IPS-15b (cell line): ENCODE data around the gene BAZ1B.
A peak's percentile ranks its signal among the peaks of the same experiment; 100 is the strongest.
"Not testable (repeated sequence)": the region's sequence is repeated elsewhere in the genome, so short reads cannot be mapped to it uniquely, and the experiment has no call there.

ENCODE experiments used
- H3K27me3 ChIP-seq: one replicate; pipeline ENCODE4 v1.6.1; 2013; ENCODE audit warnings: low read length; ENCODE audit not compliant: control insufficient read depth, insufficient read depth
- H3K36me3 ChIP-seq: one replicate; pipeline ENCODE4 v1.6.1; 2013; ENCODE audit warnings: low read length; ENCODE audit not compliant: control insufficient read depth, insufficient read depth
- H3K4me1 ChIP-seq: one replicate; pipeline ENCODE4 v1.6.1; 2013; ENCODE audit warnings: mild to moderate bottlenecking, low read length; ENCODE audit not compliant: control insufficient read depth, insufficient read depth
- H3K4me3 ChIP-seq: one replicate; pipeline ENCODE4 v1.5.1; 2013; ENCODE audit warnings: low read depth, low read length
- H3K9ac ChIP-seq: one replicate; pipeline ENCODE4 v1.6.1; 2013; ENCODE audit warnings: low read depth, mild to moderate bottlenecking, low read length
- H3K9me3 ChIP-seq: one replicate; pipeline ENCODE4 v1.6.1; 2013; ENCODE audit warnings: mild to moderate bottlenecking, low read length; ENCODE audit not compliant: control insufficient read depth, insufficient read depth

The BAZ1B gene

DNA sequence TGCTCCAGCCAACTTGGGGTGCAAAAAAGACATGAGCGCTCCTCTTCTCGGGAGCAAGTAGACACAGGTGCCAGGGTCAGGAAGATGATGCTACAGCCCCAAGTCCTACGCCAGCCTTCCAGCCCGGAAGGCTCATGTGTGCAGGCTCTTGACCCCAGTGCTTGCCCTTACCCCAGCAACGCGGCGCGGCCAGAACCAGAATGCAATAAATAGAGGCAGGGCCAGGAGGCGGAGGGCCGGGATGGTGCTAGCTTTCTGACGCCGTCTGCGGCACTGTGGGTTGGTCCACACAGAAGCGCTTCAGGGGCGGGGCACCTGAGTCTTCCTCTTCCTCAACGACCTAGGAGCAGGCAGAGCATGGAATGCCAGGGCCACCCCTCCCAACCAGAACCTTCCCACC lies 15.0 kb upstream of the BAZ1B start:
- no peaks in the 10 kb centered on the region for H3K4me1 ChIP-seq
- H3K4me3 ChIP-seq: no peak overlapping the region
- H3K27me3 ChIP-seq: no peaks in the 10 kb centered on the region
- H3K9me3 ChIP-seq: no peaks in the 10 kb centered on the region
- no peak overlapping the region for H3K9ac ChIP-seq
- H3K36me3 ChIP-seq: peaks cover 20% of the 10 kb centered on the region

GRCh38 chr7:73536479-73536878 lies 14.4 kb upstream of the BAZ1B start:
- Histone ChIP-seq H3K9me3 (no peaks in the 10 kb centered on the region), H3K4me3 (no peak overlapping the region), H3K36me3 (peaks cover 15% of the 10 kb centered on the region)

GRCh38 chr7:73535918-73536317 lies 13.8 kb upstream of the BAZ1B start:
- H3K9me3 ChIP-seq, H3K27me3 ChIP-seq, H3K4me3 ChIP-seq, H3K9ac ChIP-seq, H3K4me1 ChIP-seq: not testable (repeated sequence)
- H3K36me3 ChIP-seq: peaks cover 15% of the 10 kb centered on the region

More at GRCh38 chr7:73536479-73536878, 14.4 kb upstream of the BAZ1B start:
- Histone ChIP-seq H3K9ac (no peak overlapping the region), H3K27me3 (no peaks in the 10 kb centered on the region), H3K4me1 (no peaks in the 10 kb centered on the region)

- Histone ChIP-seq H3K36me3 (peaks cover 7% of the 10 kb centered on the region), H3K4me3 (no peak overlapping the region), H3K4me1 (no peaks in the 10 kb centered on the region)
Observed at GRCh38 chr7:73533742-73534141, 11.6 kb upstream of the BAZ1B start.

DNA sequence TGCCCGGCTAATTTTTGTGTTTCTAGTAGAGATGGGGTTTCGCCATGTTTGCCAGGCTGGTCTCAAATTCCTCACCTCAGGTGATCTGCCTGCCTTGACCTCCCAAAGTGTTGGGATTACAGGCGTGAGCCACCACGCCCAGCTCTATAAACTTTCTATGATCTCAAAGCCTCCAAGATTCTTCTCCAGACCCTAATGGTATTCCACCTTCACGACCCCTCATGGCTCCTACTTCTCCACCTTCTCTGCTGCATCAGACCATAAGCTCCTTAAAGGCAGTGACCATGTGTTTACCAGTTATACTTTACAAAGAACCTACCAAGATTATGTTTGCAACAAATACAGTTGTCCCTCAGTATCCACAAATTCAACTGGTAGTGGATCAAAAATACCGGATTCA lies 10.1 kb upstream of the BAZ1B start:
- H3K36me3 ChIP-seq: peaks cover 7% of the 10 kb centered on the region
- no peaks in the 10 kb centered on the region for H3K9me3 ChIP-seq
- H3K4me3 ChIP-seq: no peak overlapping the region
- no peaks in the 10 kb centered on the region for H3K4me1 ChIP-seq
- no peak overlapping the region for H3K9ac ChIP-seq
- H3K27me3 ChIP-seq: no peaks in the 10 kb centered on the region

More at GRCh38 chr7:73533742-73534141, 11.6 kb upstream of the BAZ1B start:
- Histone ChIP-seq H3K9me3 (no peaks in the 10 kb centered on the region), H3K27me3 (no peaks in the 10 kb centered on the region), H3K9ac (no peak overlapping the region)

GRCh38 chr7:73530800-73531199 lies 8.7 kb upstream of the BAZ1B start:
- Histone ChIP-seq H3K9ac (no peak overlapping the region), H3K4me1 (no peaks in the 10 kb centered on the region), H3K9me3 (no peaks in the 10 kb centered on the region), H3K27me3 (no peaks in the 10 kb centered on the region), H3K36me3 (no peaks in the 10 kb centered on the region), H3K4me3 (no peak overlapping the region)

GRCh38 chr7:73526896-73527821 lies 5.1 kb upstream of the BAZ1B start:
- Histone ChIP-seq H3K9ac (no peak overlapping the region), H3K27me3 (no peaks in the 10 kb centered on the region), H3K36me3 (no peaks in the 10 kb centered on the region), H3K4me3 (no peak overlapping the region), H3K9me3 (no peaks in the 10 kb centered on the region), H3K4me1 (no peaks in the 10 kb centered on the region)

DNA sequence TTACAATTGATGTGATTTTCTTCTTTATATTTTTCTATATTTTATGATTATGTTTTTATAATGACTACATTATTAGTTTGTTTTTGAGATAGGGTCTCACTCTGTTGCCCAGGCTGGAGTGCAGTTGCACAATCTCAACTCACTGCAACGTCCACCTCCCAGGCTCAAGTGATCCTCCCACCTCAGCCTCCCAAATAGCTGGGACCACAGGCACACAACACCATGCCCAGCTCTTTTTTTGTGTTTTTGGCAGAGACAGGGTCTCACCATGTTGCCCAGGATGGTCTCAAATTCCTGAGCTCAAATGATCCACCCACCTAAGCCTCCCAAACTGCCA lies 4.0 kb upstream of the BAZ1B start:
- not testable (repeated sequence) for H3K27me3 ChIP-seq, H3K4me1 ChIP-seq, H3K9me3 ChIP-seq, H3K9ac ChIP-seq, H3K4me3 ChIP-seq, H3K36me3 ChIP-seq

DNA sequence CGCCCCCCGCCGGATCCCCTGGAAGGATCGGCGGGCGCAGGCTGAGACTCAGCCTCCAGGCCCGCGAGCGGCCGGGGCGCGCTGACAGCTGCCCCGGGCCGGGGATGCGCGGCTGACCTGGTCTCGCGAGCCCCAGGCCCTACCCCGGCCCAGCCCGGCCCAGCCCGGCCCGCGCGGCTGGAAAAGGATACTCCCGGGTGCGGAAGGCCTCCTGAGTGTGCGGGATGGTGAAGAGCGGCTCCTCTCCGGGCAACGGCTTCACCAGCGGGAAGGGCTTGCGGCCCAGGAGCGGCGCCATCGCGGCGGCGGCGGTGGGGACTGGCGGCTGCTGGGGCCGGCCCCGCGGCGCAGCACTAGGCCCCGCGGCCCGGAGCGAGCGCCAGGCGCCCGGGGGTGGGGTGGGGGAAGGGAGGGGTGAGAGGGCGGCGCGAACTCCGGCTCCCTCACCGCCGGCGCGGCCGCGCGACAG lies 423 bp downstream of the BAZ1B start:
- Histone ChIP-seq H3K9ac (peak overlapping the region; percentile 70), H3K9me3 (no peaks in the 10 kb centered on the region), H3K4me1 (no peaks in the 10 kb centered on the region), H3K27me3 (no peaks in the 10 kb centered on the region), H3K36me3 (peaks cover 15% of the 10 kb centered on the region), H3K4me3 (peak overlapping the region; percentile 96)

- Histone ChIP-seq H3K9me3 (no peaks in the 10 kb centered on the region), H3K4me1 (no peaks in the 10 kb centered on the region), H3K27me3 (no peaks in the 10 kb centered on the region), H3K9ac (peak overlapping the region; percentile 70), H3K36me3 (peaks cover 15% of the 10 kb centered on the region), H3K4me3 (peak overlapping the region; percentile 96)
Observed at GRCh38 chr7:73520673-73521635, 1.1 kb downstream of the BAZ1B start.

GRCh38 chr7:73519867-73520672 lies 2.0 kb downstream of the BAZ1B start:
- Histone ChIP-seq H3K9ac (no peak overlapping the region), H3K27me3 (no peaks in the 10 kb centered on the region), H3K36me3 (peaks cover 21% of the 10 kb centered on the region), H3K4me1 (no peaks in the 10 kb centered on the region), H3K4me3 (peak overlapping the region; percentile 96), H3K9me3 (no peaks in the 10 kb centered on the region)
